Upper lobe of left lung (tissue), 6 donors: ENCODE measurements around the gene FCN1. TPM values are rescaled to one million over a fixed set of nuclear protein-coding genes. Genes with fewer than 3 reads are reported as not detected.

Experiments
- ATAC-seq, 2 donors: fragments of 200-7000 bp; cut with Tn5 transposase; one replicate each; pipeline ENCODE4 v1.9.1; 2022; ENCODE audit warnings: mild to moderate bottlenecking in 2 of 2, moderate library complexity in 2 of 2; ENCODE audit not compliant: low FRiP score in 2 of 2
- DNase-seq, 2 donors: peaks; one replicate each; pipeline ENCODE4 v3.0.0-alpha.2; 2019 to 2020
- H3K27ac ChIP-seq, 4 donors: fragments of 200-600 bp; sonication (generic); one replicate each; pipeline ENCODE4 v1.5.1; 2016 to 2019
- H3K27me3 ChIP-seq, 4 donors: fragments of 200-600 bp; sonication (generic); one replicate each; pipeline ENCODE4 v1.5.1; 2017 to 2019
- H3K36me3 ChIP-seq, 4 donors: fragments of 200-600 bp; sonication (generic); one replicate each; pipeline ENCODE4 v1.5.1; 2016 to 2019
- H3K4me1 ChIP-seq, 4 donors: fragments of 200-600 bp; sonication (generic); one replicate each; pipeline ENCODE4 v1.5.1; 2018 to 2019
- H3K4me3 ChIP-seq, 4 donors: fragments of 200-600 bp; sonication (generic); one replicate each; pipeline ENCODE4 v1.5.1; 2017 to 2019; ENCODE audit warnings: mild to moderate bottlenecking in 2 of 4, moderate library complexity in 1 of 4
- H3K9me3 ChIP-seq, 4 donors: fragments of 200-600 bp; sonication (generic); one replicate each; pipeline ENCODE4 v1.5.1; 2018 to 2019
- EP300 ChIP-seq, 4 donors: sonication (generic); formaldehyde crosslinking; IDR thresholded peaks; one replicate each; pipeline ENCODE4 v1.5.1; 2017; ENCODE audit warnings: antibody characterized with exemption in 4 of 4, control low read depth in 2 of 4
- POLR2A ChIP-seq, 4 donors: fragments of 450-650 bp; IDR thresholded peaks; one replicate each; pipeline ENCODE4 v1.5.1; 2016 to 2017; ENCODE audit warnings: antibody characterized with exemption in 4 of 4, mild to moderate bottlenecking in 2 of 4
- POLR2AphosphoS5 ChIP-seq, 2 donors: sonication (generic); formaldehyde crosslinking; IDR thresholded peaks; one replicate each; pipeline ENCODE4 v1.5.1; 2017; ENCODE audit warnings: antibody characterized with exemption in 2 of 2
- WGBS, 2 donors: methylation state at CpG; one replicate each; pipeline ENCODE4 v1.1.5; 2017 to 2018; 5-methylcytosine and 5-hydroxymethylcytosine counted together
- total RNA-seq, 6 donors: library from RNA; depleted of rRNA in 4 of 6; stranded (reverse); fragments of >200 nt in 4 of 6; gene quantifications; one replicate each; pipeline versions ENCODE4 v1.1.0 to v1.2.1, GENCODE V29; 2016 to 2021
- TF ChIP-seq, protein P1 (sequence below), 6 experiments: fragments of 450-650 bp in 4 of 6; fragments of 200-600 bp in 2 of 6; sonication (generic) in 2 of 6; IDR thresholded peaks; one replicate each; pipeline ENCODE4 v1.5.1; 2016 to 2019; ENCODE audit warnings: antibody characterized with exemption in 6 of 6
- donor health status: DM: no; HTN: no; CAD: no; lungs with moderate emphysema.
- donor health status: DM: no; HTN: yes; CAD: no; lungs with severe emphysema.

The FCN1 gene
- total RNA-seq, 6 donors from 2014 or later, result 11.5 to 147 (median 19.7) TPM

DNA sequence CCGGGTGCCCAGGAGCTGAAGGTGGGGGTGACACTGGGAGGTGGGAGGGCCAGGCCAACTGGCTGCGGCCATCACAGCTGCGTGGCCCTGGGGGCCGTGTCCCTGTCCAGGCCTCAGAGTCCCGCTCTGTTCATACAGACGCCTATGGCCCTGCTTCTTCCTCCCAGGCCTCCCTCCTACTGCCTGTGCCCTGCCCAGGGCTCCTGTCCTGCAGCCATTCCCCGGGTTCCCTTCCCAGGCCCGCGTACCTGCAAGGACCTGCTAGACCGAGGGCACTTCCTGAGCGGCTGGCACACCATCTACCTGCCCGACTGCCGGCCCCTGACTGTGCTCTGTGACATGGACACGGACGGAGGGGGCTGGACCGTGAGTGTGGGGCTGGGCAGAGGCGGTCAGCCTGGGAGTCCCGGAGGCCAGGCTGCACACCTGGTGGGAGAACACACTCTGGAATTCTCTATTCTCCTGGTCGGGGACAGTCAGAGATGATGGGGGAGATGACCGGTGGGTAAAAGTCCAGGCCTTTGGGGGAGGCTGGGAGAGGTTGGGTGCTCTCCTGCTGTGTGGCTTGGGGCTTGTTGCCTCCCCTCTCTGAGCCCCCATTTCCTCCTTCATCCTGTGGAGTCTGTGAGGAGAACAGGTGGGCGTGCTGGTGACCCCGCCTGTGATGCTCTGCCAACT lies 32.6 kb downstream of the FCN1 start:
- no peaks in the 10 kb centered on the region for H3K27me3 ChIP-seq

DNA sequence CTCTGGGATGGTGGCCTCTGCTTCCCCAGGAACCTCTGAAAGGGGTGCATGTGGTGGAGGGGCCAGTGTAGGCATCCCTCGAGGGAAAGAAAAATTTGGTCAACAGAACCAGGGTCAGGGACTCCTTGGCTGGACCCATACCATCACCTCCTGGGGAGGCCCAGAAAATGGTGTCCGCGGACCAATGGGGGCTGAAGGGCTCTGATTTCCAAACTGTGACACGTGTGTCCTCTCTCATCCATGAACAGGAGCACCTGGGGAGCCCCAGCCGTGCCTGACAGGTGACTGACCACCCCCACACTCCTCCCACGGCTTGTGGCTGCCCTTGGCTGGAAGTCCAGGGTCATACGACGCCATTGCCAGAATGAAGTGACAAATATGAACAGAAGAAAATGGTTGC lies 33.2 kb downstream of the FCN1 start:
- no peaks in the 10 kb centered on the region for H3K27me3 ChIP-seq
- H3K4me1 ChIP-seq, result no peaks in the 10 kb centered on the region
- TF ChIP-seq EP300 (IDR thresholded peaks at IDR 0.05) (no peak), POLR2A (IDR thresholded peaks at IDR 0.05) (no peak), POLR2AphosphoS5 (IDR thresholded peaks at IDR 0.05) (no peak)
- TF ChIP-seq, protein P1, sequence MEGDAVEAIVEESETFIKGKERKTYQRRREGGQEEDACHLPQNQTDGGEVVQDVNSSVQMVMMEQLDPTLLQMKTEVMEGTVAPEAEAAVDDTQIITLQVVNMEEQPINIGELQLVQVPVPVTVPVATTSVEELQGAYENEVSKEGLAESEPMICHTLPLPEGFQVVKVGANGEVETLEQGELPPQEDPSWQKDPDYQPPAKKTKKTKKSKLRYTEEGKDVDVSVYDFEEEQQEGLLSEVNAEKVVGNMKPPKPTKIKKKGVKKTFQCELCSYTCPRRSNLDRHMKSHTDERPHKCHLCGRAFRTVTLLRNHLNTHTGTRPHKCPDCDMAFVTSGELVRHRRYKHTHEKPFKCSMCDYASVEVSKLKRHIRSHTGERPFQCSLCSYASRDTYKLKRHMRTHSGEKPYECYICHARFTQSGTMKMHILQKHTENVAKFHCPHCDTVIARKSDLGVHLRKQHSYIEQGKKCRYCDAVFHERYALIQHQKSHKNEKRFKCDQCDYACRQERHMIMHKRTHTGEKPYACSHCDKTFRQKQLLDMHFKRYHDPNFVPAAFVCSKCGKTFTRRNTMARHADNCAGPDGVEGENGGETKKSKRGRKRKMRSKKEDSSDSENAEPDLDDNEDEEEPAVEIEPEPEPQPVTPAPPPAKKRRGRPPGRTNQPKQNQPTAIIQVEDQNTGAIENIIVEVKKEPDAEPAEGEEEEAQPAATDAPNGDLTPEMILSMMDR (IDR thresholded peaks at IDR 0.05), result no peak
- DNase-seq, result peak in 1 of 2 donors; percentile 10
- H3K36me3 ChIP-seq, result no peaks in the 10 kb centered on the region
- no peak overlapping the region for H3K27ac ChIP-seq
- no peaks in the 10 kb centered on the region for H3K9me3 ChIP-seq
- no peak overlapping the region for H3K4me3 ChIP-seq
- no peak for ATAC-seq
- WGBS, 2 donors, result 79 to 87% methylated on average over 3 to 8 of the region's 8 CpGs

More for the DNA sequence above, 32.6 kb downstream of the FCN1 start:
- ATAC-seq (no peak), DNase-seq (peak in 1 of 2 donors; percentile 49)
- no peak overlapping the region for H3K4me3 ChIP-seq
- no peaks in the 10 kb centered on the region for H3K36me3 ChIP-seq
- WGBS, 2 donors, result 89 to 93% methylated on average over 6 to 21 of the region's 22 CpGs
- no peak overlapping the region for H3K27ac ChIP-seq
- H3K9me3 ChIP-seq, result no peaks in the 10 kb centered on the region
- no peaks in the 10 kb centered on the region for H3K4me1 ChIP-seq
- no peak for TF ChIP-seq EP300 (IDR thresholded peaks at IDR 0.05)
- no peak for TF ChIP-seq POLR2AphosphoS5 (IDR thresholded peaks at IDR 0.05)
- TF ChIP-seq, protein P1 (IDR thresholded peaks at IDR 0.05), result no peak
- TF ChIP-seq POLR2A (IDR thresholded peaks at IDR 0.05), result no peak

DNA sequence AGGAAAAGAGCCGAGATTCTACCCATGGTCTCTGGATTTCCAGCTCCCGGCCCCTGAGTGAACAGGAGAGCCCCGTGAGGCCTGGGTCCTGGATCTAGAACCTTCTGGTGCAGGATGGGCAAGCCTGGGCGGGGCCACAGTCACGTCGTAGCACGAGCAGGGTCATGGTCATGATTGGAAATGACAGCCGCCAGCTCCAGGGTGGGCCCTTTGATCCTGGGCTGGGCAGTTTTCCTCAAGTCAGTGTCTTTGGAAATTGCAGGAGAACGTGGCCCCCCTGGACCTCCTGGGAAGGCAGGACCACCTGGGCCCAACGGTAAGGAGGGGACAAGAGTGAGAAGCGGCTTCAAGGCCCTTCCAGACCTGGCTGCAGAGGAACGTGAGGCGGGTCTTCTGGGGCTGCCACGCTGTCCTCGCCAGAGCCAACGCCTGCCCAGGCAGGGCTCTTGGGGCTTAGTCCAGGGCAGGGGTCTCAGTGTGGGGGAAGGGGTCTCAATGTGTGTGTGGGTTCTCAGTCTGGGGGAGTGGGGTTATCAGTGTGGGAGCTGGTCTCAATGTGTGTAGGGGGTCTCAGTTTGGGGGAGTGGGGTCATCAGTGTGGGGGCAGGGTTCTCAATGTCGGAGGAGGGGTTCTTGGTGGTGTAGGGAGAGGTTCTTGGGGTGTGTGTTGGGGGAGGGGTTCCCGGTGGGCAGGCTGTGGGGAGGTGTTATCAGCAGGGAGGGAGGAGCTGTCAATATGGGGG lies 34.5 kb downstream of the FCN1 start:
- peak in 1 of 2 donors; percentile 50 for DNase-seq
- no peaks in the 10 kb centered on the region for H3K4me1 ChIP-seq
- H3K36me3 ChIP-seq, result no peaks in the 10 kb centered on the region
- H3K4me3 ChIP-seq, result no peak overlapping the region
- no peaks in the 10 kb centered on the region for H3K27me3 ChIP-seq
- TF ChIP-seq POLR2AphosphoS5 (IDR thresholded peaks at IDR 0.05) (no peak), EP300 (IDR thresholded peaks at IDR 0.05) (no peak), POLR2A (IDR thresholded peaks at IDR 0.05) (no peak)
- TF ChIP-seq, protein P1 (IDR thresholded peaks at IDR 0.05), result no peak
- WGBS, 2 donors, result 81 to 91% methylated on average over 16 to 18 of the region's 18 CpGs
- no peak for ATAC-seq
- H3K9me3 ChIP-seq, result no peaks in the 10 kb centered on the region
- no peak overlapping the region for H3K27ac ChIP-seq

DNA sequence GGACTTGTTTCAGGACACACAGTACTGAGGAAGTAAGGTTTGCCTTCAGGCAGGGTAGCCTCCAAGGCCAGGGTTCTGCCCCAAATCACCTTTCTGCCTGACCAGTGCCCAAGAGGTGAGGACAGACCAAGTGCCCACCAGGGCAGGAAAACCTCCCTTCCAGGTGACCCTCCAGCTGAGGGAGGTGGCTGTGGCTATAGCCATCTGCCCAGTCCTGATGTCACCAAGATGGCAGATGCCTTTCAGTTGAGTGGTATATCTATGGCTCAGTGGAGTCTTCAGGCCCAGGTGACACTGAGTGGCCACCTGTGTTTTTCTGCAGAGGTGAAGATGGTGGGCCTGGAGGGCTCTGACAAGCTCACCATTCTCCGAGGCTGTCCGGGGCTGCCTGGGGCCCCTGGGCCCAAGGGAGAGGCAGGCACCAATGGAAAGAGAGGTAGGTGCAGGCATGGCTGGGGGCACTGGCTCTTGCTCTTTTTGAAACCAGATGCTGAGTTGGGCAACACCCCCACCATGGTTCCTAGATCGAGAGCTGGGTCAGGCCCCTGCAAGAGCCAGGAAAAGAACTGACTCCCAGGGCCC lies 35.4 kb downstream of the FCN1 start:
- no peak for TF ChIP-seq POLR2A (IDR thresholded peaks at IDR 0.05)
- no peak for TF ChIP-seq EP300 (IDR thresholded peaks at IDR 0.05)
- ATAC-seq (no peak), DNase-seq (no peak)
- Histone ChIP-seq H3K36me3 (no peaks in the 10 kb centered on the region), H3K27me3 (no peaks in the 10 kb centered on the region), H3K27ac (no peak overlapping the region), H3K4me3 (no peak overlapping the region), H3K4me1 (no peaks in the 10 kb centered on the region), H3K9me3 (no peaks in the 10 kb centered on the region)
- 97 to 100% methylated on average over 1 to 3 of the region's 3 CpGs for WGBS, 2 donors

DNA sequence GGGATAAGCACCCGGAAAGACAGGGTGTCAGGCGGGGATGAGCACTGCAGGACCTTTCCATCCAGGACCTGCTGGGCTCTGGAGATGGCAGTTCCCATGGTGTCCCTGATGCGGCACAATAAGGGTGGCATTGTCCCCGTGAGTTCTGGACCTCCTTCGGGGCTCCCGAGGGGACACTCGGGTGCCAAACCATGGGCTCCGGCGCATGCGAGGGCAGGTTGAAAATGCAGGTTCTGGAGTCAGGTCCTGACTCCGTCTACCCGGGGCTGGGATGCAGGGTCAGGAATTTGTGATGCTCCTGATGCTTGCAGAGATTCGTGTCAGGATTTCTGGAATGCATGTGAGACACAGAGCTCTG lies 36.4 kb downstream of the FCN1 start:
- Histone ChIP-seq H3K27me3 (no peaks in the 10 kb centered on the region), H3K4me1 (no peaks in the 10 kb centered on the region), H3K27ac (no peak overlapping the region), H3K36me3 (no peaks in the 10 kb centered on the region), H3K9me3 (no peaks in the 10 kb centered on the region), H3K4me3 (no peak overlapping the region)
- ATAC-seq (no peak), DNase-seq (peak in 1 of 2 donors; percentile 18)
- WGBS, 2 donors, result 78 to 88% methylated on average over 1 to 13 of the region's 13 CpGs
- TF ChIP-seq, protein P1 (IDR thresholded peaks at IDR 0.05), result no peak
- TF ChIP-seq EP300 (IDR thresholded peaks at IDR 0.05) (no peak), POLR2AphosphoS5 (IDR thresholded peaks at IDR 0.05) (no peak), POLR2A (IDR thresholded peaks at IDR 0.05) (no peak)
